H1 (cell line): Measurements from ENCODE around the gene ANKRD13B. TPM values are rescaled to one million over a fixed set of nuclear protein-coding genes. Genes with fewer than 3 reads are reported as not detected.

Source experiments
- CTCF ChIA-PET: fragments of 300-600 bp; sonication (Branson Sonifier 250); formaldehyde crosslinking; loops from one replicate; lab custom pipeline; 2021; ENCODE audit not compliant: partially characterized antibody; lab: Charles Lee
- POLR2A ChIA-PET: fragments of 300-600 bp; sonication (Branson Sonifier 250); formaldehyde crosslinking; loops from one replicate; lab custom pipeline; 2021; ENCODE audit warnings: inconsistent platforms; ENCODE audit not compliant: partially characterized antibody; lab: Charles Lee
- DNase-seq, 2 experiments: peaks; one replicate each; pipeline versions ENCODE4 v3.0.0 to v3.0.0-alpha.2; 2010 to 2022; ENCODE audit warnings: low spot score in 2 of 2, low read depth in 1 of 2, mixed read lengths in 1 of 2
- FAIRE-seq: peaks from 2 replicates; lab custom pipeline; 2011; peaks lifted over from hg19 to GRCh38; lab: Jason Lieb, UNC
- H2AFZ ChIP-seq: 2 replicates; pipeline ENCODE4 v1.8.1; 2012; ENCODE audit warnings: low read length, inconsistent platforms
- H2AK5ac ChIP-seq: 2 replicates; pipeline ENCODE4 v1.6.1; 2013; ENCODE audit warnings: low read depth, low read length
- H2BK120ac ChIP-seq: replicated peaks from 2 replicates; pipeline ENCODE3; 2013; ENCODE audit warnings: low read depth, low read length, inconsistent platforms
- H2BK12ac ChIP-seq: 2 replicates; pipeline ENCODE4 v1.6.1; 2013; ENCODE audit warnings: low read depth, low read length
- H2BK15ac ChIP-seq: 2 replicates; pipeline ENCODE4 v1.6.1; 2013; ENCODE audit warnings: low read length
- H2BK20ac ChIP-seq: 2 replicates; pipeline ENCODE4 v1.6.1; 2013; ENCODE audit warnings: low read length
- H2BK5ac ChIP-seq: 2 replicates; pipeline ENCODE4 v1.6.1; 2013; ENCODE audit warnings: low read depth, low read length
- H3K14ac ChIP-seq: 2 replicates; pipeline ENCODE4 v1.6.1; 2013; ENCODE audit warnings: inconsistent platforms; ENCODE audit not compliant: insufficient read length
- H3K18ac ChIP-seq: 2 replicates; pipeline ENCODE4 v1.6.1; 2013; ENCODE audit warnings: low read length; ENCODE audit errors: extremely low read depth
- H3K23ac ChIP-seq: 2 replicates; pipeline ENCODE4 v1.6.1; 2013; ENCODE audit warnings: inconsistent platforms; ENCODE audit not compliant: insufficient read length
- H3K23me2 ChIP-seq: 2 replicates; pipeline ENCODE4 v1.6.1; 2013; ENCODE audit warnings: low read depth, low read length
- H3K27ac ChIP-seq: 2 replicates; pipeline ENCODE4 v1.6.1; 2011; ENCODE audit warnings: low read depth, low read length, inconsistent platforms
- H3K27me3 ChIP-seq, 4 experiments: replicated peaks in 1 of 4; 1 replicate in 1 of 4; 2 replicates in 3 of 4; pipeline versions ENCODE4 v1.6.1 to v1.8.1; 2011 to 2013; ENCODE audit warnings: low read length in 3 of 4, mild to moderate bottlenecking in 3 of 4, inconsistent platforms in 2 of 4, mixed read lengths in 2 of 4, moderate library complexity in 1 of 4; ENCODE audit not compliant: control insufficient read depth in 3 of 4, insufficient read depth in 3 of 4; ENCODE audit errors: extremely low read depth in 1 of 4
- H3K36me3 ChIP-seq, 4 experiments: 2 replicates each; pipeline versions ENCODE4 v1.6.1 to v1.8.1; 2011 to 2013; ENCODE audit warnings: mild to moderate bottlenecking in 4 of 4, low read length in 3 of 4, moderate library complexity in 2 of 4, control low read depth in 1 of 4, inconsistent platforms in 1 of 4; ENCODE audit not compliant: insufficient read depth in 4 of 4, control insufficient read depth in 2 of 4
- H3K4ac ChIP-seq: replicated peaks from 2 replicates; pipeline ENCODE3; 2013; ENCODE audit warnings: low read length, low read depth, mixed read lengths, inconsistent platforms; ENCODE audit not compliant: insufficient read length
- H3K4me1 ChIP-seq, 4 experiments: replicated peaks in 1 of 4; 1 replicate in 1 of 4; 2 replicates in 3 of 4; pipeline versions ENCODE4 v1.6.1 to v1.8.1; 2011 to 2013; ENCODE audit warnings: low read length in 3 of 4, inconsistent platforms in 2 of 4, mixed read lengths in 1 of 4; ENCODE audit not compliant: insufficient read depth in 4 of 4, control insufficient read depth in 3 of 4
- H3K4me2 ChIP-seq, 2 experiments: 2 replicates each; pipeline versions ENCODE4 v1.6.1 to v1.8.1; 2011 to 2013; ENCODE audit warnings: low read depth in 2 of 2, low read length in 2 of 2, control low read depth in 1 of 2, inconsistent platforms in 1 of 2, mild to moderate bottlenecking in 1 of 2; ENCODE audit not compliant: insufficient read depth in 1 of 2
- H3K4me3 ChIP-seq, 4 experiments: fragments of 200-600, 300-600 bp in 1 of 4; sonication (generic), shearing (Covaris generic), sonication (Bioruptor Twin) in 1 of 4; 2 replicates each; pipeline versions ENCODE4 v1.5.1 to v1.8.1; 2011 to 2016; ENCODE audit warnings: low read length in 4 of 4, low read depth in 3 of 4, control low read depth in 2 of 4, inconsistent platforms in 2 of 4, mild to moderate bottlenecking in 2 of 4, mixed read lengths in 1 of 4, moderate library complexity in 1 of 4; ENCODE audit not compliant: insufficient read depth in 2 of 4; ENCODE audit errors: extremely low read depth in 1 of 4
- H3K56ac ChIP-seq: replicated peaks from 2 replicates; pipeline ENCODE3; 2013; ENCODE audit warnings: low read depth, mild to moderate bottlenecking, mixed read lengths, low read length, inconsistent platforms; ENCODE audit not compliant: insufficient read length
- H3K79me1 ChIP-seq: 2 replicates; pipeline ENCODE4 v1.6.1; 2013; ENCODE audit warnings: low read depth, low read length, control low read depth
- H3K79me2 ChIP-seq, 2 experiments: 2 replicates each; pipeline versions ENCODE4 v1.6.1 to v1.8.1; 2012 to 2013; ENCODE audit warnings: low read length in 2 of 2, mild to moderate bottlenecking in 2 of 2, inconsistent platforms in 1 of 2; ENCODE audit not compliant: insufficient read depth in 2 of 2, control insufficient read depth in 1 of 2
- H3K9ac ChIP-seq, 4 experiments: replicated peaks in 1 of 4; 1 replicate in 1 of 4; 2 replicates in 3 of 4; pipeline versions ENCODE4 v1.6.1 to v1.8.1; 2011 to 2013; ENCODE audit warnings: low read depth in 3 of 4, low read length in 3 of 4, control low read depth in 2 of 4, mild to moderate bottlenecking in 2 of 4, moderate library complexity in 2 of 4, inconsistent platforms in 1 of 4; ENCODE audit errors: extremely low read depth in 1 of 4
- H3K9me3 ChIP-seq, 2 experiments: 2 replicates each; pipeline versions ENCODE4 v1.6.1 to v1.8.1; 2012 to 2013; ENCODE audit warnings: mild to moderate bottlenecking in 2 of 2, moderate library complexity in 2 of 2, control low read depth in 1 of 2, inconsistent platforms in 1 of 2, low read depth in 1 of 2, low read length in 1 of 2, mixed read lengths in 1 of 2; ENCODE audit not compliant: insufficient read depth in 2 of 2
- H4K20me1 ChIP-seq, 2 experiments: replicated peaks in 1 of 2; 2 replicates each; pipeline versions ENCODE3 to v1.8.1; 2011 to 2013; ENCODE audit warnings: inconsistent platforms in 2 of 2, low read length in 2 of 2, mild to moderate bottlenecking in 1 of 2; ENCODE audit not compliant: insufficient read depth in 2 of 2, control insufficient read depth in 1 of 2
- H4K5ac ChIP-seq: 2 replicates; pipeline ENCODE4 v1.6.1; 2013; ENCODE audit warnings: low read length, low read depth, mixed read lengths, inconsistent platforms; ENCODE audit not compliant: insufficient read length
- H4K8ac ChIP-seq: 2 replicates; pipeline ENCODE4 v1.8.0; 2013; ENCODE audit warnings: mild to moderate bottlenecking, moderate library complexity, low read length, inconsistent platforms; ENCODE audit not compliant: insufficient read depth; ENCODE audit errors: extremely low read depth
- H4K91ac ChIP-seq: replicated peaks from 2 replicates; pipeline ENCODE3; 2013; ENCODE audit warnings: low read length, mixed read lengths, inconsistent platforms; ENCODE audit not compliant: insufficient read length
- ATF3 ChIP-seq: IDR thresholded peaks from 2 replicates; pipeline ENCODE4 v1.6.1; 2011; ENCODE audit warnings: low read depth, mild to moderate bottlenecking, low read length; ENCODE audit not compliant: insufficient read depth
- BRCA1 ChIP-seq: IDR thresholded peaks from 2 replicates; pipeline ENCODE4 v1.6.1; 2012; ENCODE audit warnings: low read depth, low read length, improper control_type of control experiment
- CHD1 ChIP-seq: IDR thresholded peaks from 2 replicates; pipeline ENCODE4 v1.6.1; 2012; ENCODE audit warnings: low read depth, low read length, improper control_type of control experiment
- KDM4A ChIP-seq: IDR thresholded peaks from one replicate; pipeline ENCODE4 v1.7.1; 2012; ENCODE audit warnings: low read depth, mild to moderate bottlenecking, moderate library complexity, low read length, inconsistent platforms; ENCODE audit not compliant: severe bottlenecking
- NANOG ChIP-seq: IDR thresholded peaks from 2 replicates; pipeline ENCODE4 v1.6.1; 2011; ENCODE audit warnings: low read length, low read depth, mild to moderate bottlenecking, inconsistent platforms; ENCODE audit not compliant: insufficient read depth, poor library complexity, severe bottlenecking
- POU5F1 ChIP-seq: IDR thresholded peaks from 2 replicates; pipeline ENCODE4 v1.6.1; 2011; ENCODE audit warnings: low read depth, mild to moderate bottlenecking, low read length, moderate library complexity
- SAP30 ChIP-seq: fragments of 300-600 bp; sonication (generic); IDR thresholded peaks from 2 replicates; pipeline ENCODE4 v1.7.1; 2012; ENCODE audit warnings: low read length, moderate library complexity, mild to moderate bottlenecking, inconsistent platforms; ENCODE audit not compliant: insufficient read depth, insufficient replicate concordance
- SP1 ChIP-seq: IDR thresholded peaks from 2 replicates; pipeline ENCODE4 v1.6.1; 2011; ENCODE audit warnings: low read depth, low read length
- SRF ChIP-seq: IDR thresholded peaks from 2 replicates; pipeline ENCODE4 v1.6.1; 2011; ENCODE audit warnings: mild to moderate bottlenecking, low read depth, low read length, moderate library complexity
- TEAD4 ChIP-seq: IDR thresholded peaks from 2 replicates; pipeline ENCODE4 v1.6.1; 2012; ENCODE audit warnings: low read depth, low read length, inconsistent platforms, mixed read lengths
- ZNF274 ChIP-seq: IDR thresholded peaks from 2 replicates; pipeline ENCODE4 v1.7.0; 2012; ENCODE audit warnings: low read length, borderline replicate concordance; ENCODE audit errors: extremely low read depth
- WGBS, 2 experiments: shearing (Covaris generic) in 1 of 2; methylation state at CpG; one replicate each; pipeline versions ENCODE4 v1.1.6 to v1.1.7; 2013 to 2015; ENCODE audit warnings: low lambda C conversion rate in 2 of 2, mixed read lengths in 2 of 2, inconsistent platforms in 1 of 2, low coverage in 1 of 2, missing lambda C conversion rate in 1 of 2; ENCODE audit not compliant: insufficient replicate concordance in 2 of 2, insufficient coverage in 1 of 2, insufficient read length in 1 of 2; ENCODE audit errors: extremely low coverage in 1 of 2, missing lambda C conversion rate in 1 of 2; 5-methylcytosine and 5-hydroxymethylcytosine counted together
- polyA plus RNA-seq, 7 experiments: library from polyadenylated mRNA; depleted of rRNA in 3 of 7; stranded (reverse) in 5 of 7; unstranded in 2 of 7; fragments of >200 nt in 5 of 7; fragments of 200-250 nt in 2 of 7; gene quantifications; 1 replicate in 5 of 7; 2 replicates in 1 of 7; 4 replicates in 1 of 7; pipeline versions ENCODE4 v1.2.1 to v1.2.3, GENCODE V29; 2011 to 2013; ENCODE audit warnings: missing spikeins in 2 of 7, mixed read lengths in 2 of 7
- total RNA-seq: library from RNA; stranded (reverse); fragmentation: NEBNext Ultra II Directional; extraction: Animal tissue kit (Norgen Biotek cat#: 25700); gene quantifications from 2 replicates; pipeline ENCODE4 v1.2.1, GENCODE V29; 2021
- TF ChIP-seq, protein P1 (sequence below): IDR thresholded peaks from 2 replicates; pipeline ENCODE4 v1.6.1; 2012; ENCODE audit warnings: low read length, inconsistent platforms

The ANKRD13B gene
- total and polyA plus RNA-seq, 2 of the 8 experiments (the other 6 are each of a cell fraction or from before 2014, with no cell fraction given), result 16.4 to 48.5 TPM

DNA sequence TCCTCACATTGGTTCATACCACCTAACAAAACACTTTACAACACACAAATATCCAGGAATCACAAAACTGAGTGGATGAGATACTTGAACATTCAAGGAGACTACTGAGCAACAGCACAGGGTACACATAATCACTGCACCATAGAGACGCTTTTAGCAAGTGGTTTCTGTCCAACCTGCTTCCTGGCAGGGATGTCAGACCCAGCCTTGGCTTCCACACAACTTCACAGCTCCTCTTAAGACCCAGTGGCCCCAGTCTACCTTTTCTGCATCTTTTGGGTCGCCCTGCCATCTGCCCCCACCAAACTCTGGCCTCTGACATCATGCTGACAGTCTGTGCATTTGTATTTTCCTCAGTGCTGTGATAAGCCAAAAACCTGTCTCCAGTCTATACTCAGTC is 35.7 kb downstream of the ANKRD13B start:
- no peak overlapping the region for H2BK15ac ChIP-seq
- H3K27ac ChIP-seq, result no peak overlapping the region
- H2AFZ ChIP-seq, result no peak overlapping the region
- peaks cover 0 to 9% (median 4%) of the 10 kb centered on the region in 4 experiments; a peak in 3 of 8 replicates for H3K36me3 ChIP-seq
- no peak overlapping the region for H2BK20ac ChIP-seq
- H3K18ac ChIP-seq, result no peak overlapping the region
- DNase-seq, result no peak
- H4K8ac ChIP-seq, result no peak overlapping the region
- no peaks in the 10 kb centered on the region for H3K27me3 ChIP-seq
- H3K4ac ChIP-seq, result no peak overlapping the region
- H3K9me3 ChIP-seq, result no peaks in the 10 kb centered on the region
- H3K9ac ChIP-seq, result no peak overlapping the region
- H3K79me2 ChIP-seq, result no peaks in the 10 kb centered on the region
- H3K79me1 ChIP-seq, result no peaks in the 10 kb centered on the region
- CTCF ChIA-PET, result interaction anchor here (0.8 to 1.8 kb wide), 8 partner anchors 11 to 451 kb away, joined by 3 to 7 read pairs (median 4); no protein-coding TSS in a partner anchor
- H3K4me3 ChIP-seq, result no peak overlapping the region
- no peak overlapping the region for H3K4me2 ChIP-seq
- H3K56ac ChIP-seq, result no peak overlapping the region
- no peak overlapping the region for H3K14ac ChIP-seq
- no peak overlapping the region for H2BK5ac ChIP-seq
- H3K4me1 ChIP-seq, result peaks cover 0 to 2% (median 1%) of the 10 kb centered on the region in 4 experiments; a peak in 3 of 7 replicates
- no peak overlapping the region for H3K23ac ChIP-seq
- H2BK12ac ChIP-seq, result no peak overlapping the region
- no peak for FAIRE-seq
- WGBS, 2 experiments, result 91% methylated on average over 2 of the region's 2 CpGs; no CpG with 5 or more reads in 1 of the 2 experiments
- H2BK120ac ChIP-seq, result no peak overlapping the region
- no peaks in the 10 kb centered on the region for H4K20me1 ChIP-seq
- H2AK5ac ChIP-seq, result no peak overlapping the region
- POLR2A ChIA-PET, result no interaction called here
- H4K91ac ChIP-seq, result no peak overlapping the region
- no peak overlapping the region for H4K5ac ChIP-seq
- no peaks in the 10 kb centered on the region for H3K23me2 ChIP-seq
- TF ChIP-seq POU5F1 (no peak), SAP30 (no peak), SP1 (no peak), BRCA1 (no peak), SRF (no peak), TEAD4 (no peak), CHD1 (no peak), ZNF274 (no peak), ATF3 (no peak), KDM4A (no peak), NANOG (no peak)
- TF ChIP-seq, protein P1, sequence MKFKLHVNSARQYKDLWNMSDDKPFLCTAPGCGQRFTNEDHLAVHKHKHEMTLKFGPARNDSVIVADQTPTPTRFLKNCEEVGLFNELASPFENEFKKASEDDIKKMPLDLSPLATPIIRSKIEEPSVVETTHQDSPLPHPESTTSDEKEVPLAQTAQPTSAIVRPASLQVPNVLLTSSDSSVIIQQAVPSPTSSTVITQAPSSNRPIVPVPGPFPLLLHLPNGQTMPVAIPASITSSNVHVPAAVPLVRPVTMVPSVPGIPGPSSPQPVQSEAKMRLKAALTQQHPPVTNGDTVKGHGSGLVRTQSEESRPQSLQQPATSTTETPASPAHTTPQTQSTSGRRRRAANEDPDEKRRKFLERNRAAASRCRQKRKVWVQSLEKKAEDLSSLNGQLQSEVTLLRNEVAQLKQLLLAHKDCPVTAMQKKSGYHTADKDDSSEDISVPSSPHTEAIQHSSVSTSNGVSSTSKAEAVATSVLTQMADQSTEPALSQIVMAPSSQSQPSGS, result no peak
